H9 (cell line): ENCODE measurements around the gene C17orf78. TPM values are rescaled to one million over a fixed set of nuclear protein-coding genes. Genes with fewer than 3 reads are reported as not detected.

ENCODE experiments used
- DNase-seq: peaks from one replicate; pipeline ENCODE4 v3.0.0-alpha.2; 2017
- H2AFZ ChIP-seq: one replicate; pipeline ENCODE4 v1.6.1; 2013; ENCODE audit warnings: mild to moderate bottlenecking, low read length, control low read depth, moderate library complexity
- H2AK5ac ChIP-seq: 2 replicates; pipeline ENCODE4 v1.6.1; 2013; ENCODE audit warnings: low read length, control low read depth, mixed read lengths; ENCODE audit not compliant: insufficient read length
- H2BK120ac ChIP-seq: one replicate; pipeline ENCODE4 v1.6.1; 2013; ENCODE audit warnings: low read depth, mild to moderate bottlenecking, low read length, control low read depth, inconsistent platforms; ENCODE audit not compliant: poor library complexity, severe bottlenecking
- H2BK12ac ChIP-seq: 2 replicates; pipeline ENCODE4 v1.6.1; 2013; ENCODE audit warnings: low read length, control low read depth, mixed read lengths, low read depth; ENCODE audit not compliant: insufficient read length
- H2BK15ac ChIP-seq: 2 replicates; pipeline ENCODE4 v1.6.1; 2013; ENCODE audit warnings: low read depth, low read length, control low read depth
- H2BK20ac ChIP-seq: one replicate; pipeline ENCODE4 v1.6.1; 2013; ENCODE audit warnings: low read depth, mild to moderate bottlenecking, low read length, control low read depth, inconsistent platforms; ENCODE audit not compliant: poor library complexity, severe bottlenecking
- H2BK5ac ChIP-seq: 2 replicates; pipeline ENCODE4 v1.6.1; 2013; ENCODE audit warnings: low read length, control low read depth, mixed read lengths; ENCODE audit not compliant: insufficient read length
- H3K14ac ChIP-seq: 2 replicates; pipeline ENCODE4 v1.6.1; 2013; ENCODE audit warnings: low read length, control low read depth; ENCODE audit not compliant: insufficient read depth
- H3K18ac ChIP-seq: 2 replicates; pipeline ENCODE4 v1.6.1; 2013; ENCODE audit warnings: low read depth, mild to moderate bottlenecking, mixed read lengths, low read length, control low read depth; ENCODE audit not compliant: insufficient read length
- H3K23ac ChIP-seq: 2 replicates; pipeline ENCODE4 v1.6.1; 2013; ENCODE audit warnings: low read length, control low read depth, mixed read lengths, low read depth; ENCODE audit not compliant: insufficient read length
- H3K23me2 ChIP-seq: 2 replicates; pipeline ENCODE4 v1.6.1; 2013; ENCODE audit warnings: low read depth, mild to moderate bottlenecking, mixed read lengths, low read length, control low read depth; ENCODE audit not compliant: insufficient read length, poor library complexity, severe bottlenecking
- H3K27ac ChIP-seq: 2 replicates; pipeline ENCODE4 v1.5.1; 2013; ENCODE audit warnings: low read length, control low read depth, mixed read lengths, low read depth; ENCODE audit not compliant: insufficient read length
- H3K27me3 ChIP-seq: 2 replicates; pipeline ENCODE4 v1.6.1; 2013; ENCODE audit warnings: low read length, control low read depth, inconsistent platforms; ENCODE audit not compliant: insufficient read depth
- H3K4ac ChIP-seq: 2 replicates; pipeline ENCODE4 v1.6.1; 2013; ENCODE audit warnings: low read depth, mild to moderate bottlenecking, control low read depth, inconsistent platforms, low read length, moderate library complexity
- H3K4me1 ChIP-seq: 2 replicates; pipeline ENCODE4 v1.6.1; 2013; ENCODE audit warnings: low read length, control low read depth, inconsistent platforms; ENCODE audit not compliant: insufficient read depth
- H3K4me2 ChIP-seq: 2 replicates; pipeline ENCODE4 v1.6.1; 2013; ENCODE audit warnings: low read length, control low read depth, mixed read lengths; ENCODE audit not compliant: insufficient read length, insufficient read depth
- H3K56ac ChIP-seq: 2 replicates; pipeline ENCODE4 v1.6.1; 2013; ENCODE audit warnings: low read depth, mild to moderate bottlenecking, mixed read lengths, low read length, control low read depth; ENCODE audit not compliant: insufficient read length
- H3K79me1 ChIP-seq: 2 replicates; pipeline ENCODE4 v1.6.1; 2013; ENCODE audit warnings: low read depth, mild to moderate bottlenecking, moderate library complexity, low read length, control low read depth, inconsistent platforms; ENCODE audit not compliant: insufficient read depth, poor library complexity, severe bottlenecking
- H3K79me2 ChIP-seq: 2 replicates; pipeline ENCODE4 v1.6.1; 2013; ENCODE audit warnings: low read length, control low read depth, inconsistent platforms; ENCODE audit not compliant: insufficient read depth
- H3K9ac ChIP-seq: 2 replicates; pipeline ENCODE4 v1.6.1; 2013; ENCODE audit warnings: low read length, control low read depth, mixed read lengths; ENCODE audit not compliant: insufficient read length; ENCODE audit errors: extremely low read depth
- H3K9me3 ChIP-seq: one replicate; pipeline ENCODE4 v1.6.1; 2013; ENCODE audit warnings: low read depth, low read length, inconsistent platforms; ENCODE audit not compliant: control insufficient read depth
- H3T11ph ChIP-seq: one replicate; pipeline ENCODE4 v1.6.1; 2013; ENCODE audit warnings: mild to moderate bottlenecking, low read length, control low read depth, inconsistent platforms
- H4K20me1 ChIP-seq: one replicate; pipeline ENCODE4 v1.6.1; 2013; ENCODE audit not compliant: control insufficient read depth, insufficient read length, insufficient read depth
- H4K5ac ChIP-seq: 2 replicates; pipeline ENCODE4 v1.6.1; 2013; ENCODE audit warnings: low read depth, mild to moderate bottlenecking, mixed read lengths, low read length, control low read depth; ENCODE audit not compliant: insufficient read length
- H4K8ac ChIP-seq: replicated peaks from 2 replicates; pipeline ENCODE4 v1.6.1; 2013; ENCODE audit warnings: low read length, control low read depth, mixed read lengths, low read depth; ENCODE audit not compliant: insufficient read length
- H4K91ac ChIP-seq: 2 replicates; pipeline ENCODE4 v1.6.1; 2013; ENCODE audit warnings: low read depth, mild to moderate bottlenecking, moderate library complexity, mixed read lengths, low read length, control low read depth; ENCODE audit not compliant: insufficient read length
- H3K27ac Mint-ChIP-seq, 3 experiments: 2 replicates in 2 of 3; 3 replicates in 1 of 3; pipeline ENCODE4 v1.8.0; 2020 to 2021; ENCODE audit warnings: mixed read lengths in 3 of 3, mild to moderate bottlenecking in 1 of 3, moderate library complexity in 1 of 3
- H3K27me3 Mint-ChIP-seq: 2 replicates; pipeline ENCODE4 v1.8.0; 2021; ENCODE audit warnings: low read depth, mild to moderate bottlenecking, moderate library complexity, mixed read lengths
- H3K36me3 Mint-ChIP-seq, 3 experiments: 2 replicates in 2 of 3; 3 replicates in 1 of 3; pipeline ENCODE4 v1.8.0; 2020 to 2021; ENCODE audit warnings: low read depth in 3 of 3, mixed read lengths in 3 of 3; ENCODE audit not compliant: insufficient read depth in 1 of 3
- H3K4me1 Mint-ChIP-seq, 2 experiments: 2 replicates each; pipeline ENCODE4 v1.8.0; 2020; ENCODE audit warnings: mixed read lengths in 2 of 2
- H3K4me3 Mint-ChIP-seq, 2 experiments: 2 replicates in 1 of 2; 3 replicates in 1 of 2; pipeline ENCODE4 v1.8.0; 2020 to 2021; ENCODE audit warnings: mild to moderate bottlenecking in 2 of 2, mixed read lengths in 2 of 2, moderate library complexity in 1 of 2
- H3K9me3 Mint-ChIP-seq, 2 experiments: 2 replicates in 1 of 2; 3 replicates in 1 of 2; pipeline ENCODE4 v1.8.0; 2020; ENCODE audit warnings: mild to moderate bottlenecking in 2 of 2, mixed read lengths in 2 of 2, moderate library complexity in 1 of 2
- CTCF ChIP-seq: fragments of 200-600 bp; sonication (generic); conservative IDR thresholded peaks from 3 replicates; pipeline ENCODE4 v1.8.0; 2021; ENCODE audit warnings: antibody characterized with exemption, mild to moderate bottlenecking
- WGBS: extraction: QIAGEN DNeasy Blood & Tissue Kit; methylation state at CpG from one replicate; pipeline ENCODE4 v1.1.7; 2013; ENCODE audit warnings: missing lambda C conversion rate, low lambda C conversion rate, mixed read lengths; ENCODE audit not compliant: insufficient read length; ENCODE audit errors: extremely low coverage; 5-methylcytosine and 5-hydroxymethylcytosine counted together
- total RNA-seq: library from RNA; stranded (reverse); gene quantifications from 2 replicates; pipeline ENCODE4 v1.2.1, GENCODE V29; 2021

C17orf78 gene
- total RNA-seq, 1 experiment from 2014 or later = not detected

- H3K9me3 Mint-ChIP-seq = no peaks in the 10 kb centered on the region
- peak overlapping the region in 1 of 3 experiments; percentile 43; a peak in 1 of 7 replicates for H3K27ac Mint-ChIP-seq
- Histone ChIP-seq H4K91ac (no peak overlapping the region), H3K23me2 (no peaks in the 10 kb centered on the region), H3K14ac (no peak overlapping the region), H3K4me1 (no peaks in the 10 kb centered on the region), H3K9me3 (no peaks in the 10 kb centered on the region), H3K56ac (no peak overlapping the region), H3K18ac (no peak overlapping the region), H4K8ac (no peak overlapping the region), H3K27ac (no peak overlapping the region), H4K5ac (no peak overlapping the region), H3K4ac (no peak overlapping the region), H2BK15ac (no peak overlapping the region), H2BK20ac (no peak overlapping the region), H3K23ac (no peak overlapping the region), H3K9ac (no peak overlapping the region), H3K4me2 (no peak overlapping the region), H3K27me3 (no peaks in the 10 kb centered on the region), H2BK5ac (no peak overlapping the region), H4K20me1 (no peaks in the 10 kb centered on the region), H3T11ph (no peak overlapping the region), H3K79me2 (no peaks in the 10 kb centered on the region), H2BK120ac (no peak overlapping the region), H2AK5ac (no peak overlapping the region), H2BK12ac (no peak overlapping the region), H3K79me1 (peaks cover 3% of the 10 kb centered on the region), H2AFZ (no peak overlapping the region)
- WGBS = no CpG with 5 or more reads among the region's 1 CpG
- no peak for TF ChIP-seq CTCF
- no peak for DNase-seq
- no peaks in the 10 kb centered on the region for H3K4me1 Mint-ChIP-seq
- no peak overlapping the region for H3K4me3 Mint-ChIP-seq
- H3K36me3 Mint-ChIP-seq = peaks cover 12 to 68% (median 48%) of the 10 kb centered on the region in 3 experiments; a peak in 6 of 7 replicates
- no peaks in the 10 kb centered on the region for H3K27me3 Mint-ChIP-seq
Observed at GRCh38 chr17:37429453-37429852, 53.7 kb downstream of the C17orf78 start.
